HCT116 (cell line): ENCODE results near the gene KSR2. TPM values are rescaled to one million over a fixed set of nuclear protein-coding genes. Genes with fewer than 3 reads are reported as not detected.

Source experiments
- ATAC-seq: fragments of 200-7000 bp; cut with Tn5 transposase; 2 replicates; pipeline ENCODE4 v1.9.1; 2020; ENCODE audit warnings: mild to moderate bottlenecking, moderate library complexity
- BruUV-seq: library from RNA; stranded (reverse); fragments of 400-500 nt; replicated peaks from 2 replicates; lab custom pipeline; 2021; lab: Mats Ljungman, UMichigan
- CTCF ChIA-PET: fragments of 300-600 bp; sonication (Branson Sonifier 250); formaldehyde crosslinking; loops from one replicate; lab custom pipeline; 2021; ENCODE audit warnings: antibody characterized with exemption; lab: Charles Lee
- POLR2A ChIA-PET: fragments of 300-600, 350-600 bp; sonication (Branson Sonifier 250); formaldehyde crosslinking; loops from one replicate; lab custom pipeline; 2021; ENCODE audit warnings: antibody characterized with exemption; lab: Charles Lee
- RAD21 ChIA-PET, 2 experiments: fragments of 300-600 bp; sonication (Branson Sonifier 250); formaldehyde crosslinking; loops; one replicate each; lab custom pipeline; 2023; ENCODE audit warnings: low total read pairs in 2 of 2; ENCODE audit not compliant: uncharacterized antibody in 2 of 2, unreplicated experiment in 2 of 2, low non-redundant PET in 1 of 2; lab: Charles Lee
- DNase-seq: peaks from one replicate; pipeline ENCODE4 v3.0.0-alpha.2; 2010; ENCODE audit warnings: low read depth, low spot score
- H2AFZ ChIP-seq: fragments of 200-600 bp; shearing (Covaris generic), sonication (generic); 2 replicates; pipeline ENCODE4 v1.6.1; 2017; ENCODE audit warnings: low read depth, mixed run types, mixed read lengths, antibody characterized with exemption, low read length; ENCODE audit not compliant: poor library complexity, severe bottlenecking
- H3K27ac ChIP-seq: 2 replicates; pipeline ENCODE4 v1.5.1; 2012; ENCODE audit warnings: low read depth, low read length
- H3K27me3 ChIP-seq: fragments of 200-600 bp; sonication (generic); 2 replicates; pipeline ENCODE4 v1.6.1; 2016; ENCODE audit warnings: mixed run types, low read length, mixed read lengths; ENCODE audit not compliant: insufficient read depth
- H3K36me3 ChIP-seq, 2 experiments: fragments of 200-500 bp in 1 of 2; fragments of 200-600 bp in 1 of 2; sonication (Bioruptor generic) in 1 of 2; sonication (generic) in 1 of 2; 2 replicates each; pipeline versions ENCODE4 v1.5.1 to v1.6.1; 2014 to 2016; ENCODE audit warnings: low read length in 2 of 2, inconsistent platforms in 1 of 2, mixed read lengths in 1 of 2, mixed run types in 1 of 2; ENCODE audit not compliant: insufficient read depth in 2 of 2, control insufficient read depth in 1 of 2
- H3K4me1 ChIP-seq, 2 experiments: fragments of 200-600 bp in 1 of 2; sonication (generic) in 1 of 2; 2 replicates each; pipeline versions ENCODE4 v1.5.1 to v1.6.1; 2012 to 2017; ENCODE audit warnings: low read length in 2 of 2, inconsistent platforms in 1 of 2, mild to moderate bottlenecking in 1 of 2, mixed read lengths in 1 of 2, mixed run types in 1 of 2, moderate library complexity in 1 of 2; ENCODE audit not compliant: insufficient read depth in 2 of 2, control insufficient read depth in 1 of 2
- H3K4me2 ChIP-seq: fragments of 200-600 bp; sonication (generic); 2 replicates; pipeline ENCODE4 v1.6.1; 2017; ENCODE audit warnings: mixed run types, low read length, mixed read lengths
- H3K4me3 ChIP-seq, 2 experiments: fragments of 200-600 bp in 1 of 2; sonication (generic) in 1 of 2; replicated peaks in 1 of 2; 2 replicates each; pipeline ENCODE4 v1.5.1; 2011 to 2016; ENCODE audit warnings: low read length in 2 of 2, control low read depth in 1 of 2, low read depth in 1 of 2, mild to moderate bottlenecking in 1 of 2, mixed read lengths in 1 of 2, mixed run types in 1 of 2
- H3K79me2 ChIP-seq: fragments of 200-600 bp; sonication (generic); 2 replicates; pipeline ENCODE4 v1.6.1; 2017; ENCODE audit warnings: mild to moderate bottlenecking, mixed run types, low read length, moderate library complexity, mixed read lengths; ENCODE audit not compliant: insufficient read depth
- H3K9ac ChIP-seq: fragments of 200-600 bp; sonication (generic); 2 replicates; pipeline ENCODE4 v1.6.1; 2016; ENCODE audit warnings: low read length, mixed read lengths
- H3K9me2 ChIP-seq: fragments of 200-600 bp; sonication (generic), shearing (Covaris generic); 2 replicates; pipeline ENCODE4 v1.6.1; 2017; ENCODE audit warnings: mixed run types, mild to moderate bottlenecking, moderate library complexity; ENCODE audit not compliant: insufficient read depth
- H3K9me3 ChIP-seq, 2 experiments: fragments of 200-500 bp in 1 of 2; fragments of 200-600 bp in 1 of 2; sonication (Bioruptor generic) in 1 of 2; sonication (generic) in 1 of 2; 2 replicates each; pipeline ENCODE4 v1.6.1; 2014 to 2017; ENCODE audit warnings: low read length in 2 of 2, mixed read lengths in 2 of 2, inconsistent platforms in 1 of 2, low read depth in 1 of 2, mild to moderate bottlenecking in 1 of 2, mixed run types in 1 of 2, moderate library complexity in 1 of 2; ENCODE audit not compliant: control insufficient read depth in 1 of 2, insufficient read depth in 1 of 2
- H4K20me1 ChIP-seq: fragments of 200-600 bp; sonication (generic), shearing (Covaris generic); 2 replicates; pipeline ENCODE4 v1.6.1; 2017; ENCODE audit warnings: mixed run types, mild to moderate bottlenecking, moderate library complexity; ENCODE audit not compliant: insufficient read depth
- CEBPB ChIP-seq: IDR thresholded peaks from 2 replicates; pipeline ENCODE4 v1.6.1; 2012; ENCODE audit warnings: low read depth
- CTCF ChIP-seq, 3 experiments: fragments of 200-600 bp in 1 of 3; sonication (generic) in 1 of 3; IDR thresholded peaks in 2 of 3; conservative IDR thresholded peaks in 1 of 3; 2 replicates each; pipeline ENCODE4 v1.5.1; 2012 to 2017; ENCODE audit warnings: low read depth in 2 of 3, low read length in 2 of 3, antibody characterized with exemption in 1 of 3, borderline replicate concordance in 1 of 3, control low read depth in 1 of 3, mild to moderate bottlenecking in 1 of 3, mixed read lengths in 1 of 3, mixed run types in 1 of 3, moderate library complexity in 1 of 3; ENCODE audit not compliant: insufficient read depth in 1 of 3
- EZH2 ChIP-seq: fragments of 200-600 bp; sonication (generic); IDR thresholded peaks from 2 replicates; pipeline ENCODE4 v1.6.1; 2017; ENCODE audit warnings: antibody characterized with exemption, mixed run types
- FOSL1 ChIP-seq: IDR thresholded peaks from 2 replicates; pipeline ENCODE4 v1.6.1; 2012; ENCODE audit warnings: low read depth
- MAX ChIP-seq: IDR thresholded peaks from 2 replicates; pipeline ENCODE4 v1.6.1; 2012
- POLR2A ChIP-seq: IDR thresholded peaks from 2 replicates; pipeline ENCODE4 v1.7.0; 2011; ENCODE audit warnings: borderline replicate concordance; ENCODE audit not compliant: insufficient read depth, insufficient read length; ENCODE audit errors: extremely low read depth
- POLR2AphosphoS5 ChIP-seq: IDR thresholded peaks from 2 replicates; pipeline ENCODE4 v1.6.1; 2011; ENCODE audit warnings: mild to moderate bottlenecking, low read depth, low read length, moderate library complexity
- RAD21 ChIP-seq: IDR thresholded peaks from 2 replicates; pipeline ENCODE4 v1.6.1; 2012; ENCODE audit warnings: low read depth, mild to moderate bottlenecking
- REST ChIP-seq: IDR thresholded peaks from 2 replicates; pipeline ENCODE4 v1.6.1; 2012; ENCODE audit warnings: low read depth
- SIN3A ChIP-seq: IDR thresholded peaks from 2 replicates; pipeline ENCODE4 v1.6.1; 2012; ENCODE audit warnings: low read depth
- SP1 ChIP-seq: IDR thresholded peaks from 2 replicates; pipeline ENCODE4 v1.6.1; 2012; ENCODE audit warnings: low read depth
- SRF ChIP-seq: IDR thresholded peaks from 2 replicates; pipeline ENCODE4 v1.6.1; 2012; ENCODE audit warnings: low read depth
- YY1 ChIP-seq: IDR thresholded peaks from 2 replicates; pipeline ENCODE4 v1.6.1; 2011; ENCODE audit warnings: low read length, low read depth, moderate library complexity, mild to moderate bottlenecking; ENCODE audit not compliant: insufficient replicate concordance; ENCODE audit errors: extremely low read depth
- ZBTB33 ChIP-seq: IDR thresholded peaks from 2 replicates; pipeline ENCODE4 v1.6.1; 2011; ENCODE audit warnings: mild to moderate bottlenecking, low read length, moderate library complexity; ENCODE audit not compliant: insufficient replicate concordance; ENCODE audit errors: extremely low read depth
- ZFX ChIP-seq: fragments of 450-650 bp; IDR thresholded peaks from 2 replicates; pipeline ENCODE4 v1.6.1; 2017
- ZNF274 ChIP-seq: fragments of 200-500 bp; sonication (Bioruptor generic); IDR thresholded peaks from 2 replicates; pipeline ENCODE4 v1.6.1; 2014; ENCODE audit warnings: mild to moderate bottlenecking, low read depth, low read length, inconsistent platforms
- intact Hi-C: fragments of 100-400 bp; cut with micrococcal nuclease; formaldehyde crosslinking; loops from 2 replicates; pipeline ENCODE4 v1.10.0; 2022
- total RNA-seq: library from RNA; stranded (reverse); gene quantifications from one replicate; pipeline ENCODE4 v1.2.1, GENCODE V29; 2021; ENCODE audit not compliant: unreplicated experiment

Gene KSR2
- total RNA-seq, 1 experiment from 2014 or later = 10.1 TPM

- no peak for TF ChIP-seq YY1
- TF ChIP-seq EZH2 = no peak
- TF ChIP-seq FOSL1 = no peak
- TF ChIP-seq MAX = no peak
- no peak for TF ChIP-seq POLR2AphosphoS5
- TF ChIP-seq POLR2A = no peak
- no peak for TF ChIP-seq SRF
- TF ChIP-seq, all 23 proteins: peak for 0
These were observed 258.7 kb downstream of the KSR2 start (continued) for GRCh38 chr12:117710121-117710520.

GRCh38 chr12:117707861-117708260 is 260.9 kb downstream of the KSR2 start:
- Histone ChIP-seq H3K9me3 (no peaks in the 10 kb centered on the region), H3K27ac (no peak overlapping the region), H3K4me1 (no peaks in the 10 kb centered on the region), H3K9ac (no peak overlapping the region), H3K4me3 (no peak overlapping the region), H4K20me1 (no peaks in the 10 kb centered on the region), H3K36me3 (no peaks in the 10 kb centered on the region), H3K9me2 (no peaks in the 10 kb centered on the region), H3K27me3 (no peaks in the 10 kb centered on the region), H2AFZ (no peak overlapping the region), H3K4me2 (no peak overlapping the region), H3K79me2 (no peaks in the 10 kb centered on the region)
- DNase-seq = no peak
- no peak for ATAC-seq
- intact Hi-C loops = no loop called here
- TF ChIP-seq ZNF274 (no peak), SP1 (no peak), POLR2AphosphoS5 (no peak), ZFX (no peak), POLR2A (no peak), MAX (no peak), REST (no peak), CTCF (IDR thresholded peaks at IDR 0.05 in 2 of 3, conservative IDR thresholded peaks at IDR 0.05 in 1 of 3; ENCODE audit: borderline replicate concordance in 1 of 3, insufficient read depth in 1 of 3, low read depth in 2 of 3, low read length in 2 of 3) (no peak), RAD21 (no peak), SIN3A (no peak), ZBTB33 (no peak), CEBPB (no peak)
- ChIA-PET CTCF (no interaction called here), RAD21 (no interaction called here), POLR2A (no interaction called here)
- no TSS peak for BruUV-seq
